ENCODE measurements around the gene SPINK14.
A peak's percentile ranks its signal among the peaks of the same experiment; 100 is the strongest.

Gene SPINK14

DNA sequence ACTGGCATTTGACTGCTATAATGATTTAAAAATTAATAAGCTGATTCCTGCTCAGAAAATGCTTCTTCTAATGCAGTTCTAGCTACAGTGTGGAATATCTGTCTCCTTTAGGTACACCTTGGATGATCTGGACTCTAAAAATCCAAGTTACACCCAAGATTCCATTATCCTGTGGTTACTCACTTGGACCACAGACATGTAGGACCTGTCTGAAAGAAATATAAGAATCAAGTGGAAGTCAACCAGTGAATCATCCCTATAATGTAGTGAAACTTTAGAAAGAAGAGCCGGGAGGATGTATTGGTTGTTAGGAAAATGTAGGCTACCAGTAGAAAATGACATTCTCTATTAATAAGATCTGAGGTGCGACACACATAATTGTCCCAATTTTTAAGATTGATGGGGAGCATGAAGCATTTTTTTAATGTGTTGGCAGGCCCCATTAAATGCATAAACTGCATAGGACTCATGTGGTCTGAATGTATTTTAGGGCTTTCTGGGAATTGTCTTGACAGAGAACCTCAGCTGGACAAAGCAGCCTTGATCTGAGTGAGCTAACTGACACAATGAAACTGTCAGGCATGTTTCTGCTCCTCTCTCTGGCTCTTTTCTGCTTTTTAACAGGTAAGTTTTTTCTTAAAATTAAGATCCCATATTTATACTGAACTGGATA lies 34.3 kb downstream of the SPINK14 start, which contains the start of gene SPINK6:
TSS of gene SPINK6 (plus strand) at position 512 of the 673 bp plus-strand sequence. CDS start at position 567, 55 bp downstream.
- DNase-seq: no peak

DNA sequence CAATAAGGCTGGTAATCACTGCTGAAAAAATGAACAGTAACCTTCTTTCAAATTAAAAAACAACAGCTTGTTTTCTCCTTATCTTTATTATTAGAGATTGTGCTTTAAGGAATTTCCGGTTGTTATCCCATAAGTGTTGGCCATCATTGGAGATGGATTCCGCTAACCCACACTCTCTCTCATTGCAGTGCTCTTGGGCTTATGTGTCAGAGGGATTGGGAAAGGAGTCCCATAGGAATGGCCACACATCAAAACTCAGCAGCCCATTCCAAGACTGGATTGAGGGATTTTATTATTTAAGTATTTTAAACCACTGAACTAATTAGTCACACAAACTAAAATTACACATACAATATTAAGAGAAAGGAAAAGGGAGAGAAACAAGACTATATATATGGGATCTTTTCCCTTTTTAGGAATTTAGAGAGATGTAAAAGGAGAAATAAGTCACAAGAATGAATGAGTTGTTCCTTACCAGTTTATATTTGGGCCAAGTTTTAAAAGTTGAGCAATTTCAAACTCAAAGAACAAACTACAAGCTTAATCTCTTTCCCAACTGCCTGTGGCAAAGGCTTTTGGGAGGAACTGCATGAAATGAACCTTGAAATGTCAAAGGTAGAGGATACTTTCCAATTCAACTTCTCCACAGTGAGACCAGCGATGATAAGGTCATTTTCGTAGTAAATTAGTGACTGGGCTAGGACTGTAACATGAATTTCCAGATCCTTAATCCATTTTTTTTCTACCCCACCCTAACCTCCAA lies 36.9 kb downstream of the SPINK14 start:
- no peak for DNase-seq

DNA sequence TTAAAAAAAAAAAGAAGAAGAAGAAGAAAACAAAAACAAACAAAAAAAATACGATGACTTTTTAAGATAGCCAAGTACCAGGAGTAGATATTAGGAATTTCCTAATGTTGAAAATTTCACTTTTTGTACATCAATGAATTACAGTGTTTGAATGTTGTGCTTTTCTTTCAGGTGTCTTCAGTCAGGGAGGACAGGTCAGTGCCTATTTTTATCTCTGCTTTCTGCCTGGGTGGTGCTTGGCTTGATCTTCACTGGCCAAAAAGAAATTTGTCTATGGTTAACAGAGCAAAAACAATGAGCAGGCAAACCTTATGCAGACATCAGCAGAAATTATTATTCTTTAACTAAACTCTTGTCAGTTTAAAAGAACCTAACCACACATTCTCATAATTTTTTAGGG lies 37.5 kb downstream of the SPINK14 start:
- DNase-seq: no peak

DNA sequence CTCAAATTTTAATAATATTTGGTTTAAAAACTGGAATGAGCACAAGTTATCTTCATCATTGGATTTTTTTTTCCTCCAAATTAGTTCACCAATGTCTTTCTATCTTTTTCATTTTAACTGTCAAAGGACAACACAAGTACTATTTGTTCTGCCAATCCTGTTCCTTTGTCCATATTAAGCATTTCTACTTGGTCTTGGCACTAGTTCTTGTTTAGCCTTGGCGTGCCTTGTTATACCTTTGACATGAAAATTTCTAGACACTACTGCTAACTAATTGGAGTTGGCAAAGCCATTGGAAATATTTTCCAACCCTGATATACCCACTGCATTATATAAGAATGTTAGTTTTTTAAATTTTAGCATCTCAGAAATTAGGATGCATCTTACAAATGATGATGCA lies 38.3 kb downstream of the SPINK14 start:
- DNase-seq: peak; percentile 5

DNA sequence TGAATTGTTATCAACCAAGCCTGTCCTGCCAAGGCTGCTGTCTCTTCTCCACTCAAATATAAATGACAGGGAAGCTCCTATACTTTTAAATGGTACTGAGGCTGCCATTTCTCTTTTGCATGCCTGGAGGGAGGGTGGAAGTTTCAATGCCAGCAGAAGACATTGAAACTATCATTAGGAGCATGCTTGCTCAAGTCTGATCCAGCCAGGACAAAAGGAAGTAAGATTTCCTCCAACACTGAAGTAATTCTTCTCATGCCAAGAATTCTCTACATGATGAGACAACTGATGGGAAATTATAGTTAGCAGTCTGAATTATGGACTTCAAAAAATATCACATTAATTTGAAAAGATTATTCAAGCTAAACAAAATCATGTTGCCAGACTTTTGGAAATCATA lies 39.9 kb downstream of the SPINK14 start:
- DNase-seq: no peak

DNA sequence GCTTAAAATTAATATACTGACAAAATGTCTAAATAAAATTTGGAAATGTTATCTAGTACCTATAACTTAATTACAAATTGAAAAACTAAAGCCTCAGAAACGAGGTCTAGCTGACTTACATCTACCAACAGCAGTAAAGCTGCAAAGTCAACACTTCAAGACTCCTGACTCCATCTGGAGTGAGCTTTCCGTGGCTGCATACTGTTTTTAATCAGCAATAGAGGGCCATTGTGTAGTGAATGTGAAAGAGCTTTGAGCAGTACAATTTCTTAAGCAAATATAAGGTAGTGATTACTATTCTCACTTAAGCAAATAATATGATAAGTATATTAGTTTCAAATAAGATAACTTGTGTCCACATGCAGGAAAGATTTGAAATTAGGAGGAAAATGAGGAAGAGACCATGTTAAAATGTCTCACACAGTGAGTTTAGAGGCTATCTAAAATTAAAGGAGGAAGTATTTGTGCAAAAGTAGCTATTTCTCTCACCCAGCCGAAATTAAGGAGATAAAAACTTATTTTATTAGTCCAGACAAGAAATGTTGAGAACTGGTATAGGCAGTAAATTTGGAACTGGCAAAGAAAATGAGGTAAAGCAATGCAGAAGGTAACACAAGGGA lies 40.9 kb downstream of the SPINK14 start:
- peak; percentile 63 for DNase-seq

DNA sequence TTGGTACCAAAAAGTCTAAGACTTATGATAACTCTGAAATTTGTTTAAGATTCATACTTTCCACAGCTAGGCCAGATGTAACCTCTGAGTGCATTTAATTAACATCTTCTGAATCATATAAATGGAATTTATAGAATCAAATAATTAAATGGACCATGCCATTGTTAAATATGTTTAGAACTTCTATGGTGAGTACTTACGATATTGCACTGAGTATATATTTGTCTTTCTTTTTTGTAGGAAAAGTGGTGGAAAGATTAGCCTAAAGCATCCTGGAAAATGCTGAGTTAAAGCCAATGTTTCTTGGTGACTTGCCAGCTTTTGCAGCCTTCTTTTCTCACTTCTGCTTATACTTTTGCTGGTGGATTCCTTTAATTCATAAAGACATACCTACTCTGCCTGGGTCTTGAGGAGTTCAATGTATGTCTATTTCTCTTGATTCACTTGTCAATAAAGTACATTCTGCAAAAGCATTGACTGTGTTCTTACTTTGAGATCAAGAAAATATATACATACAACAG lies 46.4 kb downstream of the SPINK14 start:
- DNase-seq: no peak

DNA sequence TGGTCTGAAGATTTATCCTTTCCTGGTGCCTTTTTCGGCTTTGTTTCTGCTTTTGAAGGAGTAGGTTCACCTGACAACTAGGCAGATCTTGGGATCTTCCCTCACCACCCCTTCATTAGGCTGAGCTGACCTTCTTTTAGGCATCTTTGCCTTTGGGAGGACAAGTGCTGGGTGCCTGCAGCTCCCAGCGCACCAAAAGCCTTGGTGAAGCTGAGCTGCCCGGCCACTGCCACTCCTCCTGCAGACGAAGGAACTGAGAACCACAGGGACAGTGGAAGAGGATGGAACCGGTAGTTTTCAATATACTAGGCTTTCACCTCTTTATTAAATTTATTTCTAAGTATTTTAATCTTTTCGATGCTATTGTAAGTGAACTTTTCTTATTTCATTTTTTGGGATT lies 53.2 kb downstream of the SPINK14 start:
- no peak for DNase-seq

DNA sequence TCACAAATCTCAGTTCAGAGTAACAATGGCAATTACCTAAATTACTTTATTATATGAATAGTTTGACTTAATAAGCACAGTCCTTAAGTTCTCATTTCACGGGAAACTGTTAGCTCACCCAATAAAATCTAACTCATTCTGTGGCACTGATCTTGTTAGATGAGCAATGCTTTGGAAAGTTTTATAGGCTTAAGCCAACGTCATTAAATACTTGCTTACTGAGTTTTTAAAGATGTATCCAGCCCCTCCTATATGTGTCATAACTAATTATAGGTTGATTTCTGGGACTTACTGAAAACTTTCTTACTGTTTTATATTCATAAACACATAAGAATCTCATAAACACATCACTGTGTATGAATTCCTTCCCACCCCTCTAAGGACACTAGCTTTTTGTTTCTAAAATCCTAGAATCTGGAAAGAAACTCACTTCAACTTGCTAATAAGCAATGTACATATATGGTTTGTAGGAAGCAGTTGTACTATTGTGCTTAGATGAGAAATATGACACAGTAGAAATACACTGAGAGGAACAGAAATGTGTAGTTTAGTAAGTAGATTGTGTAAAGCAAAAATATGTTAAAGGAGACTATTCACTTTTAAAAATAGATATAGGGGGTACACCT lies 55.9 kb downstream of the SPINK14 start:
- no peak for DNase-seq
